ENCODE measurements around the gene RPE.

- TF ChIP-seq CTCF (IDR thresholded peaks at IDR 0.05) (no peak), POLR2A (IDR thresholded peaks at IDR 0.05) (no peak)
Measured at GRCh38 chr2:209988010-209988409, 14.4 kb upstream of the RPE start.

Measured in lower leg skin (tissue), 3 donors.